DMS153 (cell line): ENCODE data around the gene ARGLU1.

ENCODE experiments used
- DNase-seq: peaks from one replicate; lab custom pipeline; 2025; lab: John Stamatoyannopoulos, UW

ARGLU1 gene

DNA sequence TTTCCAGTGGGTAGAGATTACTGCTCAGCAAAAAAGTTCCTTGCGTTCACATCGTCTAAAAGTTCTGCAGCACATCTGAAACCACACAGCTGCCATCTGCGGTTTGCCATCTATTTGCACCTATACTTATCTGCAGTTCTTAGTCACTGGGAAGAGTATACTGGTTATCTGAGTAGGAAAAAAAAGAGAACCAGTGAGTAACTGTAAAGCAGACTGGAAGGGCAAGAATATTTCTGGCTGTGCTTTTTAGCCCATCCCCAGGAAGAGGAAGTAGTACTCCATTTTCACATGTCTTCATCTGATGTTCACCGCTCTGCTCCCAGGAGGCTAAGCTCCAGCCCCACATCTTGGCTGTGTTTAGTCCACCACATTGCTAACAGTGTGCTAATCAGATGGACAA, 68.0 kb downstream of the ARGLU1 start:
- DNase-seq = no peak

DNA sequence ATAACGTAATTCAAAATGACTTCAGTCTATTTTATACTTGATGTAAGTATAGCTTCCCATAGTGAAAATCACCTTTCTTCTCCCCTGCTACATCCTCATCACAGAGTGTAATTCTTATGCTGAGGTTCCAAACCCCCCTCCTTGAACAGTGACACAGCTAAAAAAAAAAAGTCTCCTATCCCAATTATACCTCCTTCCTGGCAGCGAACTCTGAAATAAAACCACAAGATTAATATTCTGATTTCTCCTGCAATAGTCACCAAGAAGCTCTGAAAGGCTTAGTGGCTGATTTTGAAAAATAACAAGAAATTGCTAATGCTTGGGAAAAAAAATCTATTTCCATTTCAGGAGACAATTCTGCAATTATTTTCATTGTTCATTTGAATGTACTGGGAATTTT, 68.8 kb downstream of the ARGLU1 start:
- no peak for DNase-seq

DNA sequence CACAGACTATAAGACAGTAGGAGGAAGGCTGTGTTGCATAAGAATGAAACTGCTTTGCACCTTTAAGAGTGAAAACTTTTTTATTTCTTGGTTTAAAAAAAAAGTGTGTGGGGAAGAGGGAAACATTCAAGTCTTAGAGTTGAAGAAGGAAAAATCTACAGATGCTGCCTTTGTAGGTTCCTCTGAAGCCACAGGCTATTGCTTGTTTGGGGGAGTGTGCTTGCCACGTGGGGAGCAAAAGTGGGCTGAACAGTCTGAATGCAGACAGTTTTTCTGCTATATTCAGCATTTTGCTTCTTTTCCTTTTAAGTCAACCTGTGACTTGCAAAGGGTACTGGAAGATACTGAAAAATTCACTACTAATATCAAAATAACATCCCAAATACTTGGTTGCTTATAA, 69.4 kb downstream of the ARGLU1 start:
- DNase-seq = no peak

DNA sequence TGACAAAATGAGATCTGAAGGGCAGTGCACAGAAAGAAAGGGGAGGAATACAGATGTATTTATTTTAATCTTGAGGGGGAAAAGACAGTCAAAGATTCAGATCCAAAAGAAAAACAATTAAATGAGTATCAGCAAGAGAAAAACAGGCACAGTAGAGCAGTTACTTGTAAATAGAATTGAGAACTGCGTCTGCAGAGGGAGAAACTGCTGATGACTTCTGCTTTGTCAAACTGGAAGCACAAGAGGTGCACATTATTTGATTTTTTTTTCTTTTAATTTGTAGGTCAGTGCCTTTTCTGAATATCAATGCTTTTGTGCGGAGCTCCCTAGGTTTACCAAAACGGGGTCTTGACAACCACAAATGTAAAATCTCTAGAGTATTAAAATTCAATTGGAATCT, 69.8 kb downstream of the ARGLU1 start:
- DNase-seq = no peak

DNA sequence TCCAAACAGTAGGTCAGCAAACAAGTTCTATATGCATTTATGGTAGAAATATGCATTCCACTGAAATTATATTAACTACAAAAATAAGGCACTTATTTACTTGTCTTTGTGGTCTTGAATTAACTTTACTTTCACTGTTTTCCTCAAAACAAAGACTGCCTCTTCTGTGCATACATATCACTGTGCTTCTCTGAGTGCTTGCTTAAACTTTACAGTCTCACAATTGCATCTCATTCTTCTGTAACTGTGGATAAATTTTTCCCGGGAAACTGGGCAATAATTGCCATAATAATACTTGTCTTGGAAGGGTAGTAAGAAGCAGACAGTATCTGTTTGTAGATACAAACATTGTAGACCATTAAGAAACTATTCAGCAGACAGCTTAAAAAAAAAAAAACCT, 70.9 kb downstream of the ARGLU1 start:
- DNase-seq = no peak

DNA sequence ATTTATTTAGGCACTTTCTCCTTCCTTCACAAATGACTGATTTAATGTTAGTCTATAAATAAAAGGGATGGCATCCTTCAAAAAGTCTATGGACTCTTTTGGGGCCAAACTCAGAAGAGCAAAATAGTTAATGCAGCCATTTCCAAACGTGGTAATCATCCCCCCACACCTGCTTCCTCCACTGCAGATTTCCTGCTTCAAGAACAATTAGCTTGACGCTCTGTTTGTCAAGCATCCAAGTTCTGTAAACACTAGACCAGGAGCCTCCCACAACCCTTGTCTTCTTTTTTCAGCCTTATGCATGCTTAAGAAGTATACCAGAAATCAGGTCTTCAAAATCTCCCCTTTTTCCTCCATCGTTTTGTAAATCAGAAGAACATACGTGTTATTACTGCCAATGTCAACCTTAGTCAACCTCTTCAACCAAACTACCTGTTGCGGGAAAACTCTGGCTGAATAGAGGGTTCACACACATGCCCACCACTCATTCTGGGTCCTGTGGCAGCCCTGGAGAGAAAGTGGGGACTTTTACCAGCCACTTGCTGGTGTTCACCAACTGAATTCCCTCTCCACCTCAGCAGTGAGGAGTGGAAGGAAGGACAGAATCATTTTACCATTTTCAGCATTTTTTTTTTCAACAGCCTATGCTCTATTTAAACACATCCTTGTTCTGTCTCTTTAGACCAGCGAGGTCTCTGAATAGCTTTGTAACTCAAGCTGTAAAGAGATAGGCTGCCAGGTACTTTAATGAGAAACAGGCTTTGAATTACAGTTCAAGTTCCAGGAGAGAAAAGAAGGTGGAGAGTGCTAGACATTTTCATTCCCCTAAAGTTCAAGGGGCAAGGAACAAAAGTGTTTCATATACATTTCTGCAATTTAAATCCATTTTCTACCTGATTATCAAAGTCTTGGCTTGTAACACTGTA, 71.6 kb downstream of the ARGLU1 start:
- peak; percentile 69 for DNase-seq

DNA sequence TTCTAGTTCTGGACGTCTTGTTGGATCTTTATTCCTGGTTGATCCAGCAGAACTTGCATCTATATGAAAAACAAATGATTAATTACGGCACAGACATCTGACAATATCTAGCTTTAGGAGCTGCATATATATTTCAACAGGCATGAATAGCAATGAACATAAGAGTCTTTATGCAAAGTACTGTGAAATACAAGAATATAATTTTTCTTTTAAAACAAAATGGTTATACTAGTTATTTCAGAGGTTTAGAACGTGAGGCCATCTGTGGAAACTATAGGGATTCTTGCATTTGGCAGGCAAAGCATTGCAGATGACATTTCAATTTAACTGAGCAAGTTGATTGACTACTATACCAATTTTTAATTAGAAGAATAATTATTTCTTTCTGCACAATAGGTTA, 73.0 kb downstream of the ARGLU1 start:
- DNase-seq = no peak

DNA sequence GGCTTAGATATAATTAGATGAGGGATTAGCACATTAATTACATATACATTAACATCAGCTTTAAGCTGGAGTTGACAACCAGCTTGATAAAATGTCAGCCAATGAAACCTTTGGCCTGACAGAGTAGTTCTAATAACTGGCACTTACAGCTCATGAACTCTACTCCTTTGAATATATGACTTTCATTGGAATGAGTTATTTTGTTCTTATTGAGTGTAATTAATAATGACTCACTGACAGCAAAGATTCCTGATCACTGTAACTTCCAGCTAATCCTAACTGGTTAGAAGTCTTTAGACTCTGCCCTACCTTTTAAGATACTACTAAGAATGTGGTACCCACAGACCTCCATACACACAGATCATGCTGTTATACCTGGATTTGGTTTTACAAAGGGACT, 73.4 kb downstream of the ARGLU1 start:
- no peak for DNase-seq

DNA sequence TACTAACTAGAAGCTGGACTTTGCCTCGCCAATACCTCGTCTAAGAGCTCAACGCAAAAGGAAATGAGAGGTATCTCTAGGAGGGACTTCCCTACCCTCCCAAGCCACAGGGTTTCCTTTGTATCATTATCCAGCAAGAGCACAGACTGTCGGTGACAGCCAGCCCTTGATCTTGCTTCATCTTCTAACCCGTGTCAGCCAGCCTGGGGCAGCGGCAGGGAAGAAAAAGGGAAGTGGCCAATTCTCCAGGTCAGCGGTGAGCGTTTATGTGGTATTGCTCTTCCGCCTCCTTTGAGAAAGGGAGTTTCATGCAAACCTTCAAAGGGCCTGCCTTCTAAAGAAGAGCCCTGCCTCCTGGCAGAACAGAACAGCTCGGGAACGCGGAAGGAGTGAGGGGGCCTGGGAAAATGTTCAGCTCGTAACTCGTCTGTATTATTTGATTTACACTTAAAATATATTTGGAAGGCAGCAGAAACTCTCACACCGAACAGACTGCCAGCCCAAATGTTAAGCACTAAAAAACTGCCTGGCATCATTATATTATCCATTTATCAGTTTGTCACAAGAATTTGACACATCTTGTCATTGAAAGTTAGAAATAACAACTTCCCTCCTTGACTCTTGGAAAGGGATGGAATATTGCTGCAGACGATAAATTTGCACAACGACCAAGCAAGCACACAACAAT, 74.3 kb downstream of the ARGLU1 start:
- DNase-seq = no peak

DNA sequence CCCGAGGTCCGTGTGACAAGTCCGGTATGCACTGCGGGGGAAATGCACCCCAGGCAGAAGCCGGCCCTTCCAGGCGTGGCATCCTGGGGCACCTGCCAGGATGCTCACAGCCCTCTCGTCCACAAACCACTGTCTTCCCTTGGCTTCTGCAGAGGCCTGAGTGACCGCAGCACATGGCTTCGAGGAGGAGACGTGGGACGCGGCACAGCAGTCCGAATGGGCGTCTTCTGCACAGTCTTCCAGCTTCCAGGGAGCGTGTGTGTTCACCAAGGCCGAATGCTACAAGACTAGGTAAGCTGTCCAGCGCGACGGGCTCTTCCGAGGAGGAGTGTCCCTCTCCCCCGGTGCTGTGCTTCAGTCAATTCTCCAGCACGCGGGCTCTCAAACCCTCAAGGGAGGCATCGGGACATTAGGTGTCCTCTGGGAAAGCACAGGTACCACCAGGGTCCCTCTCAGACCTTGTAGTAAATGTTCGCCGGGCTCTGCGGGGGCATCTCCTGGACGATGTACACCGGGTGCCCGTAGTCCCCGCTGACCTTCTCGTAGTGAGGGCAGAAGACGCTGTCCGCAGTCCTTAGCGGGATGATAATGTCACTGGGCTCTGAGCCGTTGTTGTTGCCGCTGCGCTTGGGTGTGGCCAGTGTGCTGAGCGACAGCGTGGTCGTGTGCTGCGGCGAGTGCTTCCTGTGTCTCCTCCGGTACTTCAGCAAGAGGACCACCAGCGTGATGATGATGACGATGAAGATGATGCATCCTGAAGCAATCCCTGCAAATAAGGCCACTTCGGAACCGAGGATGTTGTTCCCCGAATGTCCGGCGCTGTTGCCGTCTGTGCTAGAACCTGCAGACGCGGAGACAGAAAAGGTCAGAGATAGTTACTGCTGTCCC, 75.1 kb downstream of the ARGLU1 start:
- no peak for DNase-seq

DNA sequence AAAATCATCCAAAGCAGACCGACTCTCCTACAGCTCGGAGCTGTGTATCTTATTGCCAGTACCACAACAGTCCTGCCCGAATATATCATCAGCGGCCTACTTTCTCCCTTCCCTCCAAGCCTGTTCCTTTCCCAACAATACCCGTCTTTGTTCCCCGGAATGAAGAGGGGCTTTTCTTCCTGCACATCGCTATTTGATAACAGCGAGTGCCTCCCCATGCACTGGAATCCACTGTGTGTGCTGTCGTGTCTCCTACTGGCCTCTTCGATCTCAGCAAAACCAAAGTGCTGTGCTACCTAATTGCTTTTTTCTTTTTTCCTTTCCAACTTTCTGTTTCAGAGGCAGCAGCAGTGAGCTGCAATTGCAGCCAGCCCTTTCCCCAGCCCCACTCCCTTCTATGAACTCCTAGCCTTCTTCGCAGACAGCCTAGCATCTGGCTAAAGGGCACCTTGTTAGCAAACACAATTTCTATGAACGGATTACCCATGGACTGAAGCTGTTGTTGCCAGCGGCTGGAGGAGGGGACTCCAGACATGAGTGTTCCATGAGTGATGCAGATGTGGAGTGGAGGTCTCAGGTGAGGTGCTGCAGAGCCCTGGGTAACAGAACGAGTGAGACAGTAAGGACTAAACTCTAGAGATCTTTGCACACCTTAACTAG, 75.9 kb downstream of the ARGLU1 start:
- DNase-seq = no peak
